NCI-H2029 treated with DMSO at 0.1 percent for 48 hours (cell line): ENCODE data around the gene CSNK1A1.
"Not testable (repeated sequence)": the region's sequence is repeated elsewhere in the genome, so short reads cannot be mapped to it uniquely, and the experiment has no call there.

Source experiments
- DNase-seq: peaks from one replicate; lab custom pipeline; 2025; lab: John Stamatoyannopoulos, UW

Gene CSNK1A1

DNA sequence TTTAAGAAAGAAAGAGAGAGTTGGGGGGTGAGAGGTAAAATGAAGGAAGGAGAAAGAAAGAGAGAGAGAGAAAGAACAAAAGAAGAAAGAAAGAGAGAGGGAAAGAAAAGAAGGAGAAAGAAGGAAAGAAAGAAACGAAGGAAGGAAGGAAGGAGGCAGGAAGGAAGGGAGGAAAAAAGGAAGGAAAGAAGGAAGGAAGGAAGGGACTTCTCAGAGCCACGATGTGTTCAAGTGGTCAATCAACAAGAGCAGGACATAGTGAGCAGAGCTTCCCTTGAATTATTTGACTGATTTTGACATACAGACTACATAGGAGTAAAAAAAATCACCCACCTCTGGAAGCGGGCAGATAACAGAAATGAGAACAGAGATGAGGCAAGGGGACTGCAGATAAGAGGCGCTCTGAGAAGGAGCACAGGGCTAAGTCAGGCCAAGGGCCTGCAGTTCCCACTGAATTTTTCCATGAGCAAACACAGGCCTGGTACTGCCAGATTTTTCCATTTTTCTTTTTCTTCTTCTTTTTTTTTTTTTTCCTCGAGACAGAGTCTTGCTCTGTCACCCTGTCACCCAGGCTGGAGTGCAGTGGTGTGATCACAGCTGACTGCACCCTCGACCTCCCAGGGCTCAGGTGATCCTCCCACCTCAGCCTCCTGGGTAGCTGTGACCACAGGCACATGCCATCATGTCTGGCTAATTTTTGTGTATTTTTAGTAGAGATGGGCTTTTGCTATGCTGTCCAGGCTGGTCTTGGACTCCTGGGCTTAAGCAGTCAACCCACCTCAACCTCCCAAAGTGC, 94.4 kb downstream of the CSNK1A1 start:
- no peak for DNase-seq

GRCh38 chr5:149455889-149456409, 95.3 kb downstream of the CSNK1A1 start:
- DNase-seq: no peak

GRCh38 chr5:149453618-149454415, 97.4 kb downstream of the CSNK1A1 start:
- DNase-seq: no peak

GRCh38 chr5:149452665-149453617, 98.3 kb downstream of the CSNK1A1 start:
- DNase-seq: no peak

DNA sequence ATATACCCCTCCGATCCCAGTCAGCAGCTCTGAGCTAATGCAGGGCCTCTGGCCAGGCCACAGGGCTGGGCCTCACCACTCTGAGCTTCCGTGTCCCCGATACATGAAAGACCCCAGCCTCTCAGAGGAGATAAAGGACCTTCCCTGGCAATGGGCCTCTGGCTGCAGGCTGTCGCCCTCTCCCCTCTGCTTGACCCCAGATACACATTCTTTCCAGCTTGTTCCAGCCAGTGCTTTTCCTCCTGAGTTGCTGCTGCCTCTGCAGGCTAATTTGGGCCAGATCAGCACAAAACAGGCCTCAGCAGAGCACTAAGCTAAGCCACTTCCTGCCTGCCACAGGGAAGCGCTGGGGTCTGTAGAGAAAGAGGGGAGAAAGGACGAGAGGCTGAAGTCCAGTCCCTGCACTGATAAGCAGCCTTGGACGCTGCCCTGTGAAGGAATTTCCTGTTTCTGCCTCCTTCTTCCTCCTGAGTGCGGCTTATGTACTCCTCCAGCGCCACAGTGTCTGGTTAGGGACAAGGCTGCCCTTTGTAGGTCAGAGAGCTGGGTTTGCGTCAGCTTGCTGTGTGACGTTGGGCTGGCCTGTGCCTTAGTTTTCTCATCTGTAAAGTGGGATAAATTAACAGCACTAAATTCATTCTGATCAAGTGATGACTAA, 99.1 kb downstream of the CSNK1A1 start:
- DNase-seq: no peak

- no peak for DNase-seq
Observed at GRCh38 chr5:149450199-149450598, 101.0 kb downstream of the CSNK1A1 start.

DNA sequence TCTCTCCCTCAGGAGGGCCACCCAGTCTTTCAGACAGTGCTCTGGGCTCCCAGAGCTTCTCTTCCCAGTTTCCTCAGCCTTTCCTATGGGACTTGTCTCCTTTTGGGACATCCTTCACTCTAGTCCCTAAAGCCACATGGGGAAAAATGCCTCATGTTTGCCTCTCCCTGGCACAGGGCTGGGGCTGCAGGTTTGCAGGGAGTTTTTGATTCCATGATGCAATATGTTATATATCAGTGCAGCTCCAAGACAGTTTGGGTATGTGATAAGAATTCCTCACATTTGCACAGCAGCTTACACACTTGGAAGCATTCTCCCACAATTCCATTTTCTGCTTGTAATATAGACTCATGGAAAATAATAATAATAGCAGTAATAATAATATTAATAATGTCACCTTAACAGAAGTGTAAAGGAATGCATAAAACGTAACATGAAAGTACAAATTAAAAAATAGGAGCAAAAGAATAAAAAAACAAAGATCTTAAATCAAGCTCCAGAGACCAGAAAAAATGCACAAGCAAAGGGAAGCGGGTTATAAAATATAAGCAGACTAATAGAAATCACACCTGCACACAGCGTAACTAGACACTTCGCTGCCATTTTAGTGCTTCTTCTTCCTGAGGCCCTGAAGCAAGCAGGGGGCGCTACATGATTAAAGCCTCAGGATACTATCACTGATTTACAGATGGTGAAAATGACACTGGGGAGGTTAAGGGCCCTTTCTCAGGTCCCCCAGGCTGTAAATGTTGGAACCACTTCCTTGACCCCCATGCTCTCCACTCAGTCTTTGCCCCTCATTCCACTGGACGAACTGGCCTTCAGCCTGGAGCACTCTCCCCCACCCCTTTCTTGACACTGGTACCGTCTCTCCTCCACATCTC, 102.2 kb downstream of the CSNK1A1 start:
- no peak for DNase-seq

- DNase-seq: no peak
Observed at GRCh38 chr5:149448431-149448830, 102.8 kb downstream of the CSNK1A1 start.

DNA sequence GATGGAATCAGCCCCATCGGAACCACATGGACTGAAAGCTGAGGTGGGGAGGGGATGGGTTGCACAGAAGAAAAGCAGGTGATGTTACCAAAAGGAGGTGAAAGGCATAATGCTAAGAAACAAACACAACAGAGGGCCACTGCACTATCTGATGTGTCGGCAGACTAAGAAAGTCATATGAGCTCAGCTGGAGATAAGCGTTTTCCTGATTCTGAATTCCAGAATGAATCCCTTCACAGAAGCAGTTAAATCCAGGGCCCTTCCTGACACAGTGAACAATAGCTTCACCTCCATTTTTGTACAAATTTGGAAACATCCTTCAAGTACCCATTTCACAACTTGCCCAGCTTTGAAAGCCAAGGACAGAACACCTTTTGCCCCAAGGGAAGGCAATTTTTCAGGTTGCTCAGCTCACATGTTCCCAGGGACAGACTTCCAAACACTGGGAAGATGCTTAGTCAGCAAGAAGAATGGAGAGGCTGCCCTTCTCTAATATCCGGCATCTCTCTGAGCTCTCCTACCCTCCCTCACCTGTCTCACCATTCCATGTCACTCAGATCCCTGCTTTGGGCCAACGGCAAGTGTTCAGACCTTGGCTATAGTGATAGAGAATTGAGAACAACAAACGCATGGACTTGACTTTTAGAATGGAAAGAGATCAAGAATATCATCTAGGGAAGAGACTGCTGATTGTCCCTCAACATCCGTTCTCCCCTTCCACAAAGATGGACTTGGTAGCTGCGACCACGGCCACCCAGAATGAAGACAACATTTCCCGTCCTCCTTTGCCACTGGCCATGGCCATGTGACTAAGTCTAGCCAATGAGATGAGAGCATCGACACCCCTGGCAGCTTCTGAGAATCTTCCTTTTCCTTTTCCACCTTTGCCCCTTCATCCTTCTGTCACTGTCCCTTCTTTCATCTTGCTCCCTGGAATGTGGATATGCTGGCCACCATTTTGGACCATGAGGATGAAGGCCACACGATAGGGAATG, 103.6 kb downstream of the CSNK1A1 start:
- no peak for DNase-seq

DNA sequence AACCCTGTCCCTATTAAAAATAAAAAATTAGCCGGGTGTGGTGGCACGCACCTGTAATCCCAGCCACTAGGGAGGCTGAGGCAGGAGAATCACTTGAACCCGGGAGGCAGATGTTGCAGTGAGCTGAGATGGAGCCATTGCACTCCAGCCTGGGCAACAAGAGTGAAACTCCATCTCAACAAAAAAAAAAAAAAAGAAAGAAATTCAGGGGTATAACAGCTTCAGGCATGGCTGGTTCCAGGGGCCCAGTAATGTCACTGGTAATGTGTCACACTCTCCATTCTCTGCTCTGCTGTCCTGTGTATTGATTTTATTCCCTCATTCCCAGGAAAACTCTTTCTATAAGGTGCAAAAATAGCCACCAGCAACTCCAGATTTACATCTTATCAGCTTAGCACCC, 104.4 kb downstream of the CSNK1A1 start:
- DNase-seq: not testable (repeated sequence)

- no peak for DNase-seq
Observed at GRCh38 chr5:149445739-149446369, 105.4 kb downstream of the CSNK1A1 start.

DNA sequence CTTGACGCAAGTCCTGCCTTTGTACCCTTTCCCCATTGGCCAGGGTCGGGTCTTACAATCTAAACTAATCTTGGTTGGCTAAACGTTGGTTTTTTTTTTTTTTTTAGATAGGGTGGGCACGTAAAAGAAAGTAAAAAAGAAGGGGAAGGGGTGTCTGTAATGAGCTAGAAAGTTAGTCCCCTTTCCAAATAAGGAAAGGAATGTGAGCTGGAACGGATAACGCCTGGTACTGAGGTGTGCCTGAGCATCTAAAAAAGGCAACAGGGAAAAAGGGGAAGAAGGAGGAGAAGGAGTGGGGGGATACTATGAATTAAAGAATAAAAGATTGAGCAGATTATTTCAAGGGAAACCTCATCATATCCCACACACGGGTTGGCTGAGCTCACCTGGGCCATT, 105.9 kb downstream of the CSNK1A1 start:
- DNase-seq: no peak

DNA sequence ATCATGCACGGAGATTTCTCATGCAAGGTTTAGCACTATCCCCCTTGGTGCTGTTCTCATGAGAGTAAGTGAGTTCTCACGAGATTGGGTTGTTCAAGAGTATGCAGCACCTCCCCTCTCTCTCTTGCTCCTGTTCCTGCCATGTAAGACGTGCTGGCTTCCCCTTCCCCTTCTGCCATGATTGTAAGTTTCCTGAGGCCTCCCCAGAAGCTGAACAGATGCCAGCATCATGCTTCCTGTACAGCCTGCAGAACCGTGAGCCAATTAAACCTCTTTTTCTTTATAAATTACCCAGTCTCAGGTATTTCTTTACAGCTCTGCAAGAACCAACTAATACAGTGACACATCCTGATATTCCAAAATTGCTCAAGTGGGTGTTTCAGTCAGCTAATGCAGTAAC, 106.8 kb downstream of the CSNK1A1 start:
- not testable (repeated sequence) for DNase-seq

DNA sequence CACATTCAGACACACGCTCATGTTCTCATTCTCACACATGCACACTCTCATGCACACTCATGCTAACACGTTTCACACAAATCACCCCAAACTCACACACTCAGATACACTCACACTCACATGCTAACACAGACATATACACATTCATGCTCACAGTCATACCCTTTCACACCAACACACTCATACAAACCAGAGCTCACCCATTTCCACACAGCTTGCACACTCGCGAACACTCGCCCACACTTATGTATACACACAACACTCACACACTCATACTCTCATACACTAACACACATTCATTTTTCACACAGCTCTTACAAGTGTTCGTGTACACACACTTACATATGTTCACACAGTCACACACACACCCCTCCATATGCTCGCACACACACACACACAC, 108.0 kb downstream of the CSNK1A1 start:
- no peak for DNase-seq

DNA sequence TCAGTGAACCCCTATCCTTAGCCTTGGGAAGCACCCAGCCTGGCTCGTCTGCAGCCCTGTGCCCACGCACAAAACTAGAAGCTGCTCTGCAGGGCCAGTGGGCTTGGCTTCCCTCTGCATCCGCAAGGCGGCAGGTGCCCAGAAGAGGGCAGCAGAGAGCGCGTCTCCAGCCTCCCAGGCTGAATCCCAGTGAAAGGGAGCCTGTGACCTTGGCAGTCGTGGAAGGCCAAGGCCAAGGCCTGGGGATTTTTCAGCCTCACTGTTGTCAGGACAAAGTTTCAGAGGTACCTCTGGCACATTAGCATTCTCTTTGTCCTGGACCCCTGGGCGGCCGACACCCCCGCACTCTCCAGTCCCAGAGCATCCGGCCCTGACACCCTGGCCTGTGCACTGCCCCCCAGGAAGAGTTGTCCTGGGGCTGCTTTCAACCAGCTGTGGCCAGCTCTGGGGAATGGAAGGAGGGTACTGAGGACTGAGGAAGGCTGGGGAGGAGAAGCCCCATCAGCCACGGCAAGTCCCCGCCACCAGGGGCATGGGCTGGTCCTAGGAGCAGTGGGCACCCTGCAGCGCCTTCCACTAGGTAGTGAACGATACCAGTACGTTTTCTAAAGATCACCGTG, 108.6 kb downstream of the CSNK1A1 start:
- DNase-seq: peak; percentile 13
